Fibroblast of skin of abdomen (primary cell): ENCODE measurements around the gene NPPB.

ENCODE experiments used
- DNase-seq: peaks from one replicate; pipeline ENCODE4 v3.0.0-alpha.2; 2013

NPPB gene

DNA sequence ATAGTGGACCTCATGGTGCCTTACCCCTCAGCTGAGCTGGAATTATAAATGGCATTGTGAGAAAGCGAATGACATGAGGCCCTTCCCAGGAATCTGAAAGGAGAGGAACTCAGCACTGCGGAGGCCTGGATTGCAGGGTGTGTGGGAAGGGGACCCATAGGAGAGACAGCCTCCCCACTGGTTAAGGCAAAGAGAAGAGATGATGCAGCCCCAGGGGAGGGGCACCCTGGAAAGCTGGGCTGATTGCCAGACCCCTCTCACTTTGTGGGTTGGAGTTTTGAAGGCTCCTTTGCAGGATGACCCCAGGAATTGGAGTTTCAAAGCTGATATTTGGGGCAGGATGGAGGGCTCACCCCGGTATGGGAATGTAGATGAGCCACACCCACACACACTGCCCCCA lies 2.0 kb downstream of the NPPB start:
- no peak for DNase-seq

DNA sequence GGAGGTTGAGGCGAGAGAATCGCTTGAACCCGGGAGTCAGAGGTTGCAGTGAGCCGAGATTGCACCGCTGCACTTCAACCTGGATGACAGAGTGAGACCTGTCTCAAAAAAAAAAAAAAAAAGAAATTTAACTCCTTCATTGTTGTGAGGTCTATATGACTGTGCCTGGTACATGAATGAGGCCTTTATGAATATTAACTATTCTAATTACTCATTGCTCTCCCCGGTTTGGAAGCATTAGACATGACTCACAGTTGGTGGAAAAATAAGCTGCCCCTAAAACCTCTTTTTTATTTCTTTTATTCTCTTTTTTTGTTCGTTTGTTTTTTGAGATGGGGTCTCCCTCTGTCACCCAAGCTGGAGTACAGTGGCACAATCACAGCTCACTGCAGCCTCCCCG lies 3.3 kb downstream of the NPPB start:
- DNase-seq: no peak

DNA sequence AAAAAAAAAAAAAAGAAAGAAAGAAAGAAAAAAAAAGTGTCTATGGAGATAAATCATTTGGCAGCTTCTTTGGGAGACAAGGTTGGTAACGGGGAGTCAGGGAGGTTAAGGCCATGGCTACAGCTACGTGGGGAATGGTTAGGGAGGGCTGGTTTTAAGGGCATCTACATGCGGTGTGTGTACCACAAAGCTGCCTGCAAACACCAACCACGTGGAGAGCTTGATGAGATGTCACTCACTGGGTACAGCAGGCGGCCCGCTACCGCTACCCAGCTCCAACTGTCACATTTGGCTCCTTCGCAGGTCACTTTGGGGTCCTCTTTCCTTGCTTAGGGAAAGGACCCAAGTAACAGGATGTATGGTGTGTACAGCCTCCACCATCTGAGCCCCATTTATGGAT lies 4.2 kb downstream of the NPPB start:
- no peak for DNase-seq

DNA sequence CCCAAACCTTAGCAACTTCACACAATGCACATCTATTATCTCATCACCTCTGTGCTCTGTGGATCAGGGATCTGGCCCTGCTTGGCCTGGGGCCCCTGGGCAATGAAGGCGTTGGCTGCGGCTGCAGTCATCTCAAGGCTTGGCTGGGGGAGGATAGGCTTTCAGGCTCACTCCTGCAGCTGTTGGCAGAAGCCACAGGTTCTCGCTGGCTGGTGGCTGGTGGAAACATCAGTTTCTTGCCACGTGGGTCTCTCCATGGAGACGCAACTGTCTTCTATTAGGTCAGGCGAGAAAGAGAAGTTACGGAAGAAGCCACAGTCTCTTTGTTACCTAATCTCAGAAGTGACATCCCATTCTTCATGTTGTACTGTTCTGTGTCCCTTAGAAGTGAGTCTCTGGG lies 7.6 kb downstream of the NPPB start:
- no peak for DNase-seq

DNA sequence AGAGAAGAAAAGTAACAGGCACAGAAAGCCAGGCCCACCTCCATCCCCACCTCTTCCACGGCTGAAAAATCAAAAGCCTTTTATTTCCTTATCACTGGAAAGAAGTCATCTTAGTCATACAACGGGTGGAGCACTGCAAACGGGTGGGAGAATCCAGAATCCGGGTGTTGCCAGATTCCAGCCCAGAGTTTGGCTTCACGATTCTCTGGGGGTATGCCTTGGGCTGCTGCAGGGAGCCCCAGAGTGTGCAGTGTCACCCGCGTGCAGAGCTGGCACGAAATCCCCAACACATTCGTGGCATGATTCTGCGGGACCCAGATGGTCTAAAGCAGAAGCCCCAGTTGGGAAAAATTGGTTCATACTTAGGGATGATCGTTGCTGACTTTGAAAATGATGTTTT lies 8.6 kb downstream of the NPPB start:
- no peak for DNase-seq

DNA sequence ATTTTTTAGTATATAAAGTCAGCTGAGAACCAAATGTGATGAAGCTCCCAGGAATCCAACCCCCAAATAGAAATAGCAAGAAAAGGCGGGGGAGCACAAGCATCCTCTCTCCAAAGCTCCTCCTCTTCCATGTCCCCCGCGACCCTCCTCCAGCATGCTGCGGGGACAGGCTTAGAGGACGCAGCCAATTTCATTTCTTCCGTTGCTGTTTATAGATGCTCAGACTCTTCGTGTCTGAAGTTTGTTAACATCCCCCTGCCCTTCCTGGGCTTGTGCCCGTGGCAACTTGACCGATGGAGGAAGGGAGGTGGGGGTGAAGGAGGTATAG lies 10.4 kb downstream of the NPPB start:
- DNase-seq: no peak

DNA sequence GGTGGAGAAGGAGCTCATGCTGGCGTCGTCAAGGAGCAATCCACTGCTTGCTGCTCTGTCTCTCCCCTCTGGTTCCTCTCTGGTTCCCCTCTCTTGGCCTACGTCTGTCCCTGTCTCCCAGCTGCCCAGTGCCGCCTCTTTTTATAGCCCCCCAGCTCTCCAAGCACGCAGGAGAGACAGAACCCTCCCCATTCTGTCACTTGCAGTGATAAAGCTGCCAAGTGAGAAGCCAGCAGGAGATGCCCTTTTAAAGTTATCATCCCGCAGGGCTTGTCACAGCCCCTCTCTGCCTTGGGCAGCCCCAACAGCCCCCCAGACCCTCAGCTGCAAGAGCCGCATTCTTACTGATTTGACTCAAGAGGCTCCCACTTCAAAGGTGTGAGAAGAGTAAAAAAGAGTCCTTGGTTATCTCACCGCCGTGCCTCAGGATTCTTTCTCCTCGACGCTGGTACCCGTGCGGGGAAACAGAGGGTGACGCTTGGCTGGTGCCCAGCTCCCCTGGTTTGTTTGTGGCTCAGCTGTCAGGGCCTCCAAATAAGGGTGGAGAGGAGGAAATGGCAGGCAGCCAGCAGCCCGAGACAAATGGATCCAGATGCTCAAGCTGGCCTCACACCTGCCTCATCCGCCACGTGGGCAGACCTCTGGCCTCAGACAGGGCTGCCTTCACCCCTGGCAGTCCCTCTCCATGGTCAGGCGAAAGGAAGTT lies 10.9 kb downstream of the NPPB start, which contains the start of gene NPPA:
Gene NPPA, minus strand, starts transcription at position 117 of the 706 bp plus-strand sequence. Its CDS starts 99 bp downstream, at position 18.
- peak; percentile 30 for DNase-seq

DNA sequence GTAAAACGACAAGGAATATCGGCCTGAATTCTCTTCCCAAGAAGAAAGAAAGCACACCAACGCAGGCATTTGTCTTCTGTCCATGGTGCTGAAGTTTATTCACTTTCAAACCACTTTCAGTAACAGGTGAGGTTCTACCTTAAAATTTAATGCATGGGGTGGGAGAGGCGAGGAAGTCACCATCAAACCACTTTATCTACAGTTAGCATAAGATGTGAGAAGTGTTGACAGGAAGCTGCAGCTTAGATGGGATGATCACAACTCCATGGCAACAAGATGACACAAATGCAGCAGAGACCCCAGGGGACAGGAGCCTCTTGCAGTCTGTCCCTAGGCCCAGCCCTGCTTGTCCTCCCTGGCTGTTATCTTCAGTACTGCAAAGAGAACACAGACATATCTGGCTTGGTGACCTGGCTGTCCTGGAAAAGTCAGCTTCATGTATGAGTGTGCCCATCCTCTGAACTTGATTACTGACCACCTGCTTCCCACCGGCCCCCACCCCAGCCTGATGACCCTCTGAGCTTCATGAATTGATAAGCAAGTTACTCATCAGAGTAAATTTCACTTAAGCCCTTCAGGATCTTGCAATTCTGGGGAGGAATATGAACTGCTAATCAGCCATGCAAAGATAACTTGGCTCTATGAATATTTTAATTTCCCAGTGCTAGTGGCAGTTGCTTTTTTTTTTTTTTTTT lies 13.0 kb downstream of the NPPB start:
- DNase-seq: peak; percentile 15

DNA sequence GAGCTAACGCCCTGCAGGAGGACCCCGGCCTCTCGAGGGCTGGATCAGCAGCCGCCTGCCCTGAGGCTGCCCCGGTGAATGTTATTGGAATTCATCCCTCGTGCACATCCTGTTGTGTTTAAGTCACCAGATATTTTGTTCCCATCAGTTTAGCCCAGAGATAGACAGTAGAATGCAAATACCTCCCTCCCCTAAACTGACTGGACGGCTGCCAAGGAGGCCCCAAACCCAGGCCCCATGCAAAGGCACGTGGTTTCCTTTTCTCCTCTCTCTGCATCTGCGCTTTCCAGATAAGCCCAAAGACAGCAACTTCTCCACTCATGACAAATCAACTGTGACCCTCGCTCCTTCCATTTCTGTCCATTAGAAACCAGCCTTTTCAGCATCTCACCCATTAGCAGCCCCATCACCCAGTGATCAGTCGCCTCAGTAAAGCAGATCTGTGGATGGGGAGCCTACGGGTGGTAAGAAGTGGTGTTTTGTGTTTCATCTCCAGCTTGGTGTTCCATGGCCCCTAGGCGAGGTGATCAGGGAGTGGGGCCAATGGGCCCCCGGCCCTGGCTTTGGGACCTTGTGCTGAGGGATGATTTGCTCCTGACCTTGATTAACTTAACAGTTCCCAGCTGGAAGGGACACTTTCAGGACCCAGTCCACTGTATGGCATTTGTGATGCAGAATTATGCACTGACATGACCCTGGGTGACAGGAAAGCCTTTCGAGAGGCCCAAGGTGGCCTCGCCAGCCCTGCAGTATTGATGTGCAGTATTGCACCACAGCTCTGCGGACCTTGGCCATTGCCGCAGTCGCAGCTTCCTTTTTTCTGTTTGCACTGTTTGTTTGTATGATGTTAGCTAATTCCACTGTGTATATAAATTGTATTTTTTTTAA lies 16.3 kb downstream of the NPPB start:
- DNase-seq: peak; percentile 16

DNA sequence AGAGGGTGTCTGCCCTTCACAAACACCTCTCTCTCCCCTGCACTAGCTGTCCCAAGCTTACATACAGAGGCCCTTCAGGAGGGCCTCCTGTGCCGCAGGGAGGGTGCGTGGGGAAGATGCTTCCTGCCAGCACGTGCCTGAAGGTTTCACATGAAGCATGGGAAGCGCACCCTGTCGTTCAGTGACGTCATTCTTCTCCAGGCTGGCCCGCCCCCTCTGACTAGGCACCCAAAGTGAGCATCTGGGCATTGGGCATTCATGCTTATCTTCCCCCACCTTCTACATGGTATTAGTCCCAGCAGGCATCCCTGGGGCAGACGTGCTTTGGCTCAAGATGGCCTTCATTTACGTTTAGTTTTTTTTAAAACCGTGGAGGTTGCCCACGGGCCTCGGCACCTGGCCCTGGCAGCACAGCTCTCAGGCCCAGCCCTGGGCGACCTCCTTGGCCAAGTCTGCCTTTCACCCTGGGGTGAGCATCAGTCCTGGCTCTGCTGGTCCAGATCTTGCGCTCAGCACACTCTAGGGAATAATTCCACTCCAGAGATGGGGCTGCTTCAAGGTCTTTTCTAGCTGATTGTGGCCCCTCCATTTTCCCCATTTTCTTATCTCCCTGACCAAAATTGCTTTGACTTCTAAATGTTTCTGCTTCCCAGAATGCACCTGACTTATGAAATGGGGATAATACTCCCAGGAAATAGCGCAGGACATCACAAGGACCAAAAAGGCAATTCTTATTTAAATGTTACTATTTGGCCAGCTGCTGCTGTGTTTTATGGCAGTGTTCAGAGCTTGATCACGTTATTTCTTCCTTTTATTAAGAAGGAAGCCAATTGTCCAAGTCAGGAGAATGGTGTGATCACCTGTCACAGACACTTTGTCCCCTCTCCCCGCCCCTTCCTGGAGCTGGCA lies 17.2 kb downstream of the NPPB start:
- DNase-seq: no peak

DNA sequence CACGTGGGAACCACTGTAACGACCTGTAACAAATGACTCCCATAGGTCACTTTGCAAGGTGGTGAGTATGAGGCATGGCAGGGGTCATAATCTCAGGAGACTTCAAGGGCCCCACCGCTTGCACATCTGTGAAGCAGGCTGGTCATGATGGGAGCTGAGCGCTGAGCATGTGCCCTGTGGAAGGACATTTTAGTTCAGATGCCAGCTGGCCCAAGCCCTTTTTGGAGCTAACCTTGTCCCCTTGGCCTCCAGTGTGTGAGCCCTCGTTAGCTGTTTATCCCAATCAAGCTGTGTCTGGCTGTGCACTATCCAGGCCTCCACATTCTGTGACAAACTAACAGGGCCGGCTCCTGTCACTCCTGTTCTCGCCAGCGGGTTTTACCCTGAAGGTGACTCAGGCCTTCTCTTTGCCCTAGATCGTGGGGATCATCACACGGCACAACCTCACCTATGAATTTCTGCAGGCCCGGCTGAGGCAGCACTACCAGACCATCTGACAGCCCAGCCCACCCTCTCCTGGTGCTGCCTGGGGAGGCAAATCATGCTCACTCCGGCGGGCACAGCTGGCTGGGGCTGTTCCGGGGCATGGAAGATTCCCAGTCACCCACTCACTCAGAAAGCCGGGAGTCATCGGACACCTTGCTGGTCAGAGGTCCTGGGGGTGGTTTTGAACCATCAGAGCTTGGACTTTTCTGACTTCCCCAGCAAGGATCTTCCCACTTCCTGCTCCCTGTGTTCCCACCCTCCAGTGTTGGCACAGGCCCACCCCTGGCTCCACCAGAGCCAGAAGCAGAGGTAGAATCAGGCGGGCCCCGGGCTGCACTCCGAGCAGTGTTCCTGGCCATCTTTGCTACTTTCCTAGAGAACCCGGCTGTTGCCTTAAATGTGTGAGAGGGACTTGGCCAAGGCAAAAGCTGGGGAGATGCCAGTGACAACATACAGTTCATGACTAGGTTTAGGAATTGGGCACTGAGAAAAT lies 18.7 kb downstream of the NPPB start:
- DNase-seq: no peak

DNA sequence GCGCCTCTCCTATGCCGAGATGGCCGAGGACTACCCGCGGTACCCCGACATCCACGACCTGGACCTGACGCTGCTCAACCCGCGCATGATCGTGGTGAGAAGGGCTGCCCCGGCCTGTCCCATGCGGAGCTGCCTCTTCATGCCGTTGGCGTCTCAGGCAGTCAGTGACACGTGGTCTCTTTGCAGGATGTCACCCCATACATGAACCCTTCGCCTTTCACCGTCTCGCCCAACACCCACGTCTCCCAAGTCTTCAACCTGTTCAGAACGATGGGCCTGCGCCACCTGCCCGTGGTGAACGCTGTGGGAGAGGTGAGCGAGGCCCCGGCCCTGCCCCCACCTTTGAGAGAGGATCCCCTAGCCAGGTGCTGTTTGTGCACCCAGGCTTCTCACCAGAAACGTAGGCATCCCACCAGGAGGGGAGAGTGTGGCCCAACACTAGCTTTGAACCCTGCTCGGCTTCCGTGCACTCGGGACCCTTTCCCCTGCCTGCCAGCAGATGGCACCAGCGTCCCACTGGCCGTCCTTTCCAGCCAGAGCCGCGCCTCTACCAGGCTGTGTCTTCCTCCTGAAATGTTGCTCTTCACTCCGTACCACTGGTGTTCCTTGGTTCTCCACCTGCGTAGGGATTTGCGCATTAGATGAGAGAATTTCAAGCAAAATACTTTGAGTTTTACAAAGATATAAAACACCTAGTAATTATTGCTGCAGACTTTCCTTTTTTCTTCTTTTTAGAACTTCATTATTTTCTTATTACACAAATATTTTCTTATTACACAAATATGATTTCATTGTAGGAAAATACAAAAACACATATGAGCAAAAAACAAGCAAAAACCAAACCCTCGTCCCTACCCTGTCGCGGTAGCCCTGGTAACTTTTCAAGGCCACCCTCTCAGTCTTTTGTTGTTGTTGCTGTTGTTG lies 20.1 kb downstream of the NPPB start:
- peak; percentile 56 for DNase-seq

DNA sequence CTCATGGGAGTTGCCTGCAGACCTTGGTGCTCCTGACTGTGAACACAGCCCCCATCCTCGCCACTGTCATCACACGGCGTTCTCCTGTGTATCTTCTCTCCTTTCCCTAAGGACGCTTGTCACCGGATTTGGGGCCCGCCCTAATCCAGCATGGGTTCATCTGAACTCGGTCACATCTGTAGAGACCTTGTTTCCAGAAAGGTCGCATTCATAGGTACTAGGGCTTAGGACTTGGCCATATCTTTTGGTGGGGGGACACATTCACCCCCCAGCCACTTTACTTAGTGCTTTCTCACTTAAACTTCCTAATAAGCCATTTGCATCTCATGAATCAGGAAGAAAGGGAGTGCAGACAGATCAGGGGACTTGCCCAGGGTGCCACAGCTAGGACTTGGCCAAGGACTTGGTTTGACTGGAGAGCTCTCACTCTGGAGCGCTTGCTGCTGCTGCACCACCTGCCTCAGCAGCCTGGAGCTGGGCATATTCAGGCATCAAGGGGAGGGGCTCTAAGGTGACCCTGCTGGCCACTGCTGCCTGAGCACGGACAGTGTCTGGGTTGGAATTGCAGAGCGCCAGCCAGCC lies 20.9 kb downstream of the NPPB start:
- no peak for DNase-seq

DNA sequence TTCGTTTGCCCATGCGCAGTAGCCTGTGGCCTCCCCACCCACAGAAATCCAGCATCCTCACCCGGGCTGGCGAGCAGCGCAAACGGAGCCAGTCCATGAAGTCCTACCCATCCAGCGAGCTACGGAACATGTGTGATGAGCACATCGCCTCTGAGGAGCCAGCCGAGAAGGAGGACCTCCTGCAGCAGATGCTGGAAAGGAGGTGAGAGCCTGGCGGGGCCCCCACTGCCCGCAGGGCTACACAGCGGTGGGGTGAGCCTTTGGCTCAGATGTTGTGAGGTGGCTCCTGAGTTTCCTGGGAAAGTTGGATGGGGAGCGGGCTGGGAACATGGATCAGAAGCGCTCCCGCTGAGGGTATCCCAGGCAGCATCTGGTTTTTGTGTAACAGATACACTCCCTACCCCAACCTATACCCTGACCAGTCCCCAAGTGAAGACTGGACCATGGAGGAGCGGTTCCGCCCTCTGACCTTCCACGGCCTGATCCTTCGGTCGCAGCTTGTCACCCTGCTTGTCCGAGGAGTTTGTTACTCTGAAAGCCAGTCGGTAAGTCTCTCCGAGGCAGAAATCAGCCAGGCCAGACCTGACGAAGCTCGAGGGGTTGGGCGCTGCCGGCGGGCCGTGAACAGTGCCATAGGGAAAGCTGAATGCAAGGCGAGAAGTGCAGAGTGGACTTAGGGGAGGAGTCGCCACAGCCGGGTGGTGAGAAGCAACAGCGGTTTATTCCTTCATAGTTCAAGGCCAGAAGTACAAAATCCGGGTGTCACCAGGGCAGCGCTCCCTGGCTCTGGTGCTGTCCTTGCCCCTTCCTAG lies 21.6 kb downstream of the NPPB start:
- no peak for DNase-seq

DNA sequence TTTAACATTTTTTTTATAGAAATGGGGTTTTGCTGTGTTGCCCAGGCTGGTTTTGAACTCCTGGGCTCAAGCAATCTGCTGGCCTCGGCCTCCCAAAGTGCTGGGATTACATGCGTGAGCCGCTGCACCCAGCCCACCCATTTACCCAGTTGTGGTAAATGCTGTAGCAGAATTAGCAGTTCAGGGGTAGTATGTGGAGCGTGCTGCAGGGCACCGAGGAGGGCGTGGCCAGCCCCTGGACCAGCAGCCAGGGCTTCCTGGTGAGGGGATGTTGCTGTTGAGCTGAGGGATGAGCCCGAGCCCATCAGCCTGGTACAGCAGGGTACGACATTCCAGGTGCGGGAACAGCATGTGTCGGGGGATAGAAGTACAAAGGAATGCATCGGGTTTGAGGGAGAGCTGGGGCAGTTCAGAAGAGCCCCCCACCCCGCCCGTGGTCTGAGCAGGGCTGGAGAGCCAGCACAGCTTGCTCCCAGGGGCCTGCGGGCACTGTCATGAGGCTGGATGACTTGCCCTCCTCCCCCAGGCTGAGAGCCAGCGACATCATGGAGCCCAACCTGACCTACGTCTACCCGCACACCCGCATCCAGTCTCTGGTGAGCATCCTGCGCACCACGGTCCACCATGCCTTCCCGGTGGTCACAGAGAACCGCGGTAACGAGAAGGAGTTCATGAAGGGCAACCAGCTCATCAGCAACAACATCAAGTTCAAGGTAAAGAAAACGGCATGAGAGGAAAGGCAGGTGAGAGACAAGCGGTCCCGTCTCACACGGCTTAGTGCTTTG lies 23.1 kb downstream of the NPPB start:
- DNase-seq: no peak

DNA sequence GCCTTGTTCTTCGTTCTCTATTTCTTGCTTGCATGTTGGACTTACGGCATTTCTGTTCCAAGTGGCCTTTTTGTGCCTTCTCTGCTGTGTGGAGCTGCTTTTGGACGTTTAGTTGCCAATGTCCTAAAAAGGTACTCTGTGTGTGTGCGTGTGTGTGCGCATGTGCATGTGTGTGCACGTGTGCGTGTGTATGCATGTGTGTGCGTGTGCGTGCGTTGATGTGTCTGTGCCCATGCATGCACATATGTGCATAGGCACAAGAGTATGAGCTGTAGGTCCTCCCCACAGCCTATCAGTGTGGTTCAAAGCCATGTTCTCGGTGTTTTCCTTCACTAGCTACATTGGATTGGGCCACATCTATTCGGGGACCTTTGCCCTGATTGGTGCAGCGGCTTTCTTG lies 24.8 kb downstream of the NPPB start:
- DNase-seq: no peak

DNA sequence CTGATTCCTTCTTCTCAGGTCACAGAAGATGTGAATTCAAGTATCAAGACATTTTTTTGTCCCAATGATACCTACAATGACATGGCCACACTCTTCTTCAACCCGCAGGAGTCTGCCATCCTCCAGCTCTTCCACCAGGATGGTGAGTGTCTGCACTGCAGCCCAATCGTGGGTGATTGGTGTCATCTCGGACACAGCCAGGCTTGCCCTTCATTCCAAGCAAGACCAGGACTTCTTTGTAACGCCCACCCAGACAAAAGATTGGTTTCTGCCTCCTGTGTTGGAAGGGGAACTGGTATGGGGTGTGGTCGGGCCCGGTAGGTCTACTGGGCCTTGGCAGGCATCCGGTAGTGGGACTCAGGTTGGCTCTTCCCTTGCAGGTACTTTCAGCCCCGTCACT lies 25.2 kb downstream of the NPPB start:
- DNase-seq: no peak
